Measurements from ENCODE around the gene PLK4.
"Not testable (repeated sequence)": the region's sequence is repeated elsewhere in the genome, so short reads cannot be mapped to it uniquely, and the experiment has no call there.

Gene PLK4

GRCh38 chr4:127916512-127916911, 35.8 kb downstream of the PLK4 start:
- DNase-seq: no peak

GRCh38 chr4:127917151-127917550, 36.5 kb downstream of the PLK4 start:
- DNase-seq: no peak

GRCh38 chr4:127920521-127920920, 39.8 kb downstream of the PLK4 start:
- DNase-seq: no peak

- no peak for DNase-seq
These were observed 41.5 kb downstream of the PLK4 start for GRCh38 chr4:127922226-127922625.

GRCh38 chr4:127925720-127926119, 45.0 kb downstream of the PLK4 start:
- not testable (repeated sequence) for DNase-seq

GRCh38 chr4:127930175-127930574, 49.5 kb downstream of the PLK4 start:
- no peak for DNase-seq

GRCh38 chr4:127931836-127932235, 51.1 kb downstream of the PLK4 start:
- DNase-seq: not testable (repeated sequence)

GRCh38 chr4:127936974-127937373, 56.3 kb downstream of the PLK4 start:
- DNase-seq: no peak

Measured in CD4-positive, alpha-beta T cell treated with Interleukin-1 beta for 1 hour (primary cell).